Thoracic aorta (tissue), 2 donors: ENCODE results near the gene ANTXR1. TPM values are rescaled to one million over a fixed set of nuclear protein-coding genes. Genes with fewer than 3 reads are reported as not detected.

ENCODE experiments used
- ATAC-seq: fragments of 150-250 bp; one replicate; pipeline ENCODE4 v1.8.0; 2017; ENCODE audit warnings: low read depth; ENCODE audit not compliant: insufficient number of reproducible peaks, low FRiP score
- DNase-seq: peaks from one replicate; pipeline ENCODE4 v3.0.0-alpha.2; 2020; ENCODE audit warnings: low spot score
- H3K27ac ChIP-seq, 2 donors: fragments of 200-600 bp; sonication (generic); 1 replicate in 1 of 2; 2 replicates in 1 of 2; pipeline ENCODE4 v1.5.1; 2016; ENCODE audit warnings: mild to moderate bottlenecking in 2 of 2, moderate library complexity in 2 of 2
- H3K27me3 ChIP-seq: fragments of 200-600 bp; sonication (generic); replicated peaks from 2 replicates; pipeline ENCODE4 v1.6.0; 2016; ENCODE audit warnings: mild to moderate bottlenecking; ENCODE audit not compliant: insufficient read depth
- H3K36me3 ChIP-seq: fragments of 200-600 bp; sonication (generic); one replicate; pipeline ENCODE4 v1.5.1; 2016
- H3K4me1 ChIP-seq, 2 donors: fragments of 200-600 bp; sonication (generic); 1 replicate in 1 of 2; 2 replicates in 1 of 2; pipeline versions ENCODE4 v1.5.1 to v1.6.0; 2016; ENCODE audit warnings: low read depth in 2 of 2, mild to moderate bottlenecking in 1 of 2; ENCODE audit not compliant: control insufficient read depth in 1 of 2
- H3K4me3 ChIP-seq: fragments of 200-600 bp; sonication (generic); 2 replicates; pipeline ENCODE4 v1.5.1; 2016; ENCODE audit warnings: mild to moderate bottlenecking
- H3K9me3 ChIP-seq: fragments of 200-600 bp; sonication (generic); 2 replicates; pipeline ENCODE4 v1.5.1; 2016
- total RNA-seq, 2 donors: library from RNA; depleted of rRNA; stranded (reverse); fragments of >200 nt; gene quantifications; one replicate each; pipeline versions ENCODE4 v1.1.0 to v1.2.3, GENCODE V29; 2016
- TF ChIP-seq, protein P1 (sequence below): fragments of 200-600 bp; sonication (generic); IDR thresholded peaks from one replicate; pipeline ENCODE4 v1.5.1; 2019; ENCODE audit warnings: antibody characterized with exemption

Gene ANTXR1
- total RNA-seq, 2 donors from 2014 or later = 253 to 313 TPM

GRCh38 chr2:69036926-69037325, 23.9 kb downstream of the ANTXR1 start:
- TF ChIP-seq, protein P1, sequence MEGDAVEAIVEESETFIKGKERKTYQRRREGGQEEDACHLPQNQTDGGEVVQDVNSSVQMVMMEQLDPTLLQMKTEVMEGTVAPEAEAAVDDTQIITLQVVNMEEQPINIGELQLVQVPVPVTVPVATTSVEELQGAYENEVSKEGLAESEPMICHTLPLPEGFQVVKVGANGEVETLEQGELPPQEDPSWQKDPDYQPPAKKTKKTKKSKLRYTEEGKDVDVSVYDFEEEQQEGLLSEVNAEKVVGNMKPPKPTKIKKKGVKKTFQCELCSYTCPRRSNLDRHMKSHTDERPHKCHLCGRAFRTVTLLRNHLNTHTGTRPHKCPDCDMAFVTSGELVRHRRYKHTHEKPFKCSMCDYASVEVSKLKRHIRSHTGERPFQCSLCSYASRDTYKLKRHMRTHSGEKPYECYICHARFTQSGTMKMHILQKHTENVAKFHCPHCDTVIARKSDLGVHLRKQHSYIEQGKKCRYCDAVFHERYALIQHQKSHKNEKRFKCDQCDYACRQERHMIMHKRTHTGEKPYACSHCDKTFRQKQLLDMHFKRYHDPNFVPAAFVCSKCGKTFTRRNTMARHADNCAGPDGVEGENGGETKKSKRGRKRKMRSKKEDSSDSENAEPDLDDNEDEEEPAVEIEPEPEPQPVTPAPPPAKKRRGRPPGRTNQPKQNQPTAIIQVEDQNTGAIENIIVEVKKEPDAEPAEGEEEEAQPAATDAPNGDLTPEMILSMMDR = no peak
- no peak overlapping the region for H3K4me3 ChIP-seq
- H3K27ac ChIP-seq = no peak overlapping the region
- H3K36me3 ChIP-seq = no peaks in the 10 kb centered on the region
- ATAC-seq = no peak
- H3K27me3 ChIP-seq = no peaks in the 10 kb centered on the region
- H3K4me1 ChIP-seq = peaks cover 22 to 65% of the 10 kb centered on the region in 2 donors
- no peak for DNase-seq
- no peaks in the 10 kb centered on the region for H3K9me3 ChIP-seq

- H3K4me1 ChIP-seq = peaks cover 11 to 40% of the 10 kb centered on the region in 2 donors
- TF ChIP-seq, protein P1 = no peak
- no peaks in the 10 kb centered on the region for H3K27me3 ChIP-seq
- ATAC-seq = no peak
- no peak overlapping the region for H3K4me3 ChIP-seq
- no peak for DNase-seq
- no peaks in the 10 kb centered on the region for H3K36me3 ChIP-seq
- peak overlapping the region; percentile 35 to 47 for H3K27ac ChIP-seq
- H3K9me3 ChIP-seq = no peaks in the 10 kb centered on the region
Observed at GRCh38 chr2:69041214-69041613, 28.2 kb downstream of the ANTXR1 start.

GRCh38 chr2:69043736-69044400, 30.9 kb downstream of the ANTXR1 start:
- H3K27ac ChIP-seq = peak overlapping the region in 1 of 2 donors; percentile 41
- TF ChIP-seq, protein P1 = no peak
- no peaks in the 10 kb centered on the region for H3K27me3 ChIP-seq
- no peak for ATAC-seq
- H3K36me3 ChIP-seq = no peaks in the 10 kb centered on the region
- H3K4me3 ChIP-seq = no peak overlapping the region
- no peak for DNase-seq
- H3K9me3 ChIP-seq = no peaks in the 10 kb centered on the region
- peaks cover 11 to 65% of the 10 kb centered on the region in 2 donors for H3K4me1 ChIP-seq

DNA sequence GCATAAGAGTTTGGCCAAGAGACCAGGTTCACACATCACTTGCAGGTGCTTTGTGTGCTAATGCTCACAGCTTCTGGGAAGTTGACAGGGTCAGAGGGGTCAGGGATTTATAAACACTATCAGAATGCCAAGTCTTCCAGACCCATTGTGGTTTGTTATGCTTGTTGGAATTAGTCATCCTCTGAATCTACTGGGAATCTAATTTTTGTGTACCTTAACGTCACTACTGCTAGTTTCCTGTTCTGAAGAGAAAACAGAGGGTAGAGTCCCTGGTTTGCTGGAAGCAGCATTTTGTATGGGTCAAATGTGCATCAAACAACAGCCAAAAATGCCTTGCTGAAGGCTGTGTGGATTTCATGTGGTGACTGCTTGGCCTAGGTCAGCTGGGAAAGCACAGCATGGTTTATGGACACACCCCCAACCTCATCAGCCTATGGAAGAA, 33.3 kb downstream of the ANTXR1 start:
- peaks cover 8 to 52% of the 10 kb centered on the region in 2 donors for H3K4me1 ChIP-seq
- H3K4me3 ChIP-seq = no peak overlapping the region
- peak; percentile 26 for ATAC-seq
- H3K27me3 ChIP-seq = no peaks in the 10 kb centered on the region
- DNase-seq = no peak
- TF ChIP-seq, protein P1 = no peak
- peak overlapping the region; percentile 51 to 55 for H3K27ac ChIP-seq
- H3K36me3 ChIP-seq = no peaks in the 10 kb centered on the region
- no peaks in the 10 kb centered on the region for H3K9me3 ChIP-seq

GRCh38 chr2:69047625-69048145, 34.7 kb downstream of the ANTXR1 start:
- TF ChIP-seq, protein P1 = no peak
- H3K36me3 ChIP-seq = no peaks in the 10 kb centered on the region
- peak overlapping the region; percentile 18 to 35 for H3K27ac ChIP-seq
- no peak for DNase-seq
- H3K4me1 ChIP-seq = peaks cover 12 to 41% of the 10 kb centered on the region in 2 donors
- H3K4me3 ChIP-seq = no peak overlapping the region
- ATAC-seq = no peak
- no peaks in the 10 kb centered on the region for H3K9me3 ChIP-seq
- no peaks in the 10 kb centered on the region for H3K27me3 ChIP-seq
